HepG2 (cell line): ENCODE data around the gene CASKIN1. TPM values are rescaled to one million over a fixed set of nuclear protein-coding genes. Genes with fewer than 3 reads are reported as not detected.

Experiments used
- ATAC-seq: fragments of 200-7000 bp; cut with Tn5 transposase; 3 replicates; pipeline ENCODE4 v1.9.1; 2020; ENCODE audit warnings: mild to moderate bottlenecking, moderate library complexity
- BruUV-seq: library from RNA; stranded (reverse); fragments of 400-500 nt; replicated peaks from 2 replicates; lab custom pipeline; 2021; lab: Mats Ljungman, UMichigan
- CTCF ChIA-PET: fragments of 300-600 bp; formaldehyde crosslinking; extraction: SDS; loops from one replicate; lab custom pipeline; 2021; ENCODE audit warnings: low total read pairs, inconsistent platforms, low intra/inter-chr PET ratio; lab: Yijun Ruan, JAX
- POLR2A ChIA-PET: fragments of 350-600 bp; sonication (Branson Sonifier 250); formaldehyde crosslinking; loops from one replicate; lab custom pipeline; 2020; ENCODE audit warnings: antibody characterized with exemption, inconsistent platforms; lab: Yijun Ruan, JAX
- DNase-seq: peaks from one replicate; pipeline ENCODE4 v3.0.0-alpha.2; 2015; ENCODE audit warnings: low spot score
- FAIRE-seq: peaks from 3 replicates; lab custom pipeline; 2011; peaks lifted over from hg19 to GRCh38; lab: Jason Lieb, UNC
- H2AFZ ChIP-seq: one replicate; pipeline ENCODE4 v1.6.1; 2011; ENCODE audit warnings: low read length, inconsistent platforms
- H3K27ac ChIP-seq: fragments of 300-600 bp; 3 replicates; pipeline ENCODE4 v1.8.0; 2011; ENCODE audit warnings: mixed run types, mild to moderate bottlenecking, mixed read lengths, low read length, inconsistent platforms; ENCODE audit not compliant: insufficient read depth; ENCODE audit errors: extremely low read length
- H3K27me3 ChIP-seq, 2 experiments: fragments of 200-600 bp in 1 of 2; 2 replicates in 1 of 2; 3 replicates in 1 of 2; pipeline versions ENCODE4 v1.6.0 to v1.8.0; 2011; ENCODE audit warnings: low read length in 2 of 2, mild to moderate bottlenecking in 2 of 2, moderate library complexity in 2 of 2, inconsistent platforms in 1 of 2; ENCODE audit not compliant: insufficient read depth in 2 of 2, control insufficient read depth in 1 of 2
- H3K36me3 ChIP-seq, 2 experiments: fragments of 200-600 bp in 1 of 2; replicated peaks in 1 of 2; 2 replicates in 1 of 2; 3 replicates in 1 of 2; pipeline versions ENCODE4 v1.5.1 to v1.8.0; 2011; ENCODE audit warnings: low read length in 2 of 2, inconsistent platforms in 1 of 2; ENCODE audit not compliant: insufficient read depth in 2 of 2, control insufficient read depth in 1 of 2
- H3K4me1 ChIP-seq: 2 replicates; pipeline ENCODE4 v1.5.1; 2012; ENCODE audit warnings: low read length, inconsistent platforms; ENCODE audit not compliant: insufficient read depth
- H3K4me2 ChIP-seq: 2 replicates; pipeline ENCODE4 v1.6.0; 2011; ENCODE audit warnings: low read depth, low read length, inconsistent platforms
- H3K4me3 ChIP-seq, 3 experiments: fragments of 200-600 bp in 1 of 3; sonication (generic), shearing (Covaris generic) in 1 of 3; replicated peaks in 1 of 3; 2 replicates each; pipeline ENCODE4 v1.5.1; 2011 to 2016; ENCODE audit warnings: low read length in 3 of 3, inconsistent platforms in 2 of 3, low read depth in 2 of 3, mild to moderate bottlenecking in 2 of 3, control low read depth in 1 of 3, mixed read lengths in 1 of 3; ENCODE audit not compliant: insufficient read depth in 1 of 3
- H3K79me2 ChIP-seq: one replicate; pipeline ENCODE4 v1.6.1; 2011; ENCODE audit warnings: low read length, inconsistent platforms; ENCODE audit not compliant: insufficient read depth
- H3K9ac ChIP-seq: 2 replicates; pipeline ENCODE4 v1.6.0; 2011; ENCODE audit warnings: mild to moderate bottlenecking, low read depth, low read length, inconsistent platforms; ENCODE audit not compliant: insufficient read depth
- H3K9me3 ChIP-seq: 2 replicates; pipeline ENCODE4 v1.5.1; 2012; ENCODE audit warnings: mild to moderate bottlenecking, low read length
- H4K20me1 ChIP-seq: 2 replicates; pipeline ENCODE4 v1.6.0; 2011; ENCODE audit warnings: inconsistent platforms, mild to moderate bottlenecking, low read length, moderate library complexity; ENCODE audit not compliant: insufficient read depth
- GRHL1 ChIP-seq: sonication (generic); formaldehyde crosslinking; conservative IDR thresholded peaks from 2 replicates; pipeline ENCODE4 v1.8.0; 2022; ENCODE audit warnings: missing genetic modification reagents
- PAX8 ChIP-seq: sonication (generic); formaldehyde crosslinking; IDR thresholded peaks from 2 replicates; pipeline ENCODE4 v1.8.0; 2022; ENCODE audit warnings: mild to moderate bottlenecking, missing genetic modification reagents, borderline replicate concordance
- PREB ChIP-seq: sonication (generic); formaldehyde crosslinking; IDR thresholded peaks from 2 replicates; pipeline ENCODE4 v1.4.0; 2020; ENCODE audit warnings: missing genetic modification reagents
- WGBS: methylation state at CpG from one replicate; pipeline ENCODE4 v1.1.6; 2017; ENCODE audit warnings: low lambda C conversion rate; 5-methylcytosine and 5-hydroxymethylcytosine counted together
- in situ Hi-C: cut with HindIII; loops from 2 replicates; pipeline ENCODE4 v1.10.0; 2017; ENCODE audit warnings: low pct_unique_long_range_greater_than_20kb; ENCODE audit not compliant: extremely low pct_ligation_motif_present
- intact Hi-C: fragments of 100-400 bp; cut with micrococcal nuclease; formaldehyde crosslinking; loops from one replicate; pipeline ENCODE4 v1.10.0; 2022; ENCODE audit not compliant: unreplicated experiment
- polyA plus RNA-seq, 8 experiments: library from polyadenylated mRNA; depleted of rRNA in 3 of 8; stranded (reverse) in 7 of 8; unstranded in 1 of 8; fragments of >200 nt; fragmentation: Illumina TruSeq in 4 of 8; extraction: Trizol in 4 of 8; gene quantifications; 2 replicates each; pipeline versions ENCODE4 v1.2.1 to v1.2.3, GENCODE V29; 2011 to 2016; ENCODE audit warnings: low read depth in 4 of 8, missing spikeins in 1 of 8, mixed read lengths in 1 of 8; ENCODE audit not compliant: insufficient read depth in 1 of 8
- total RNA-seq, 5 experiments: library from RNA; depleted of rRNA; stranded (reverse); fragments of >200 nt; fragmentation: Illumina TruSeq; extraction: Trizol; gene quantifications; 2 replicates each; pipeline ENCODE4 v1.2.3, GENCODE V29; 2016; ENCODE audit warnings: low read depth in 1 of 5

Gene CASKIN1
- total and polyA plus RNA-seq, 2 of the 13 experiments (the other 11 are each of a cell fraction or from before 2014, with no cell fraction given) = 1.2 to 2.2 TPM

- 51% methylated on average over 6 of the region's 6 CpGs for WGBS
These were observed 3.9 kb upstream of the CASKIN1 start for GRCh38 chr16:2200313-2200712.

More at GRCh38 chr16:2200313-2200712, 3.9 kb upstream of the CASKIN1 start:
- FAIRE-seq = no peak
- ATAC-seq = no peak
- Histone ChIP-seq H3K79me2 (no peaks in the 10 kb centered on the region), H4K20me1 (no peaks in the 10 kb centered on the region), H3K9me3 (no peaks in the 10 kb centered on the region), H3K4me1 (peaks cover 37% of the 10 kb centered on the region), H3K4me2 (no peak overlapping the region), H3K27ac (no peak overlapping the region), H3K9ac (no peak overlapping the region), H2AFZ (no peak overlapping the region), H3K27me3 (peaks cover 2 to 34% of the 10 kb centered on the region in 2 experiments; a peak in 3 of 5 replicates), H3K4me3 (no peak overlapping the region), H3K36me3 (no peaks in the 10 kb centered on the region)
- ChIA-PET CTCF (no interaction called here), POLR2A (interaction anchor here (1.3 kb wide), 1 partner anchor 45 kb away, joined by 5 read pairs; the partner anchor contains the start of gene TRAF7)
- intact Hi-C loops (no loop called here), in situ Hi-C loops (no loop called here)
- DNase-seq = no peak
- BruUV-seq = no TSS peak
- TF ChIP-seq PAX8 (CRISPR knock-in tag) (no peak), PREB (CRISPR knock-in tag) (no peak), GRHL1 (CRISPR knock-in tag) (no peak)
